SH-SY5Y (cell line): ENCODE results near the gene UBE2C.

Experiments
- GATA2 ChIP-seq: IDR thresholded peaks from 2 replicates; pipeline ENCODE4 v1.6.1; 2011; ENCODE audit warnings: mild to moderate bottlenecking, low read depth, low read length
- GATA3 ChIP-seq: IDR thresholded peaks from 2 replicates; pipeline ENCODE4 v1.6.1; 2011; ENCODE audit warnings: low read depth, mild to moderate bottlenecking, low read length, moderate library complexity

Gene UBE2C

DNA sequence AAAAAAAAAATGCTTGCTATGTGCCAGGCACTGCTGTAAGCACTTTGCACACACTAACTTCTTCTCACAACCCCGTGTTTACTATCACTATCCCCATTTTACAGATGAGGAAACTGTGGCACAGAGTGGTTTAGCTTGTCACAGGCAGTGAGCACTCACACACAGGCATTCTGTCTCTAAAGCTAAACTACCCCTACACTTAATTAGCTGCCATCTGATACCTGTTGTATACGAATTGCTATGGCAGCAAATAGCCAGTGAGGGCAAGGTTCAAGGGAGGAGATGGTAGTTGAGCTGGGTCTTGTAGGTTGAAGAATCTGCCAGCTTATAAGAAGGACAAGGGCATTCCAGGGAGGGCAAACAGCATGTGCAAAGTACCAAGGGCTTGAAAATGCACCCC lies 9.5 kb downstream of the UBE2C start:
- no peak for TF ChIP-seq GATA3
- no peak for TF ChIP-seq GATA2

DNA sequence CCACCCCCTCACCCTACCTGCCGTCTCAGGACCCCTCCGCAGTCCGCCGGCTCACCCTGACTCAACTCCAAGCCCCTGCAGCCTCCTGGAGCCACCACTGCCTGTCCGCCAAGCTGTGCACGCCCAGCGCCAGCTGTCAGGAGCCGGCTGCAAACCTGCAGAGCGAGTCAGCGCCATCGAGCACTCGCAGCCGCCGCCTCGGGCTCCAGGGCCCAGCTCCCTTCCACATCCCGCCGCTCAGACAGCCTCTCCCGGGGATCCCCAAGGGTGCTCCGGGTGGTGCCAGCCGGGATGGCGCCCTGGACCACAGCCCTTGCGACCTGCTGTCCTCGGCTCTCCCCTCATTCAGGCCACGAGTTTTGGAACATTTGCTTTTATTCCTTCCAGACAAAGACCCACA lies 10.4 kb downstream of the UBE2C start:
- TF ChIP-seq GATA3 (no peak), GATA2 (no peak)

DNA sequence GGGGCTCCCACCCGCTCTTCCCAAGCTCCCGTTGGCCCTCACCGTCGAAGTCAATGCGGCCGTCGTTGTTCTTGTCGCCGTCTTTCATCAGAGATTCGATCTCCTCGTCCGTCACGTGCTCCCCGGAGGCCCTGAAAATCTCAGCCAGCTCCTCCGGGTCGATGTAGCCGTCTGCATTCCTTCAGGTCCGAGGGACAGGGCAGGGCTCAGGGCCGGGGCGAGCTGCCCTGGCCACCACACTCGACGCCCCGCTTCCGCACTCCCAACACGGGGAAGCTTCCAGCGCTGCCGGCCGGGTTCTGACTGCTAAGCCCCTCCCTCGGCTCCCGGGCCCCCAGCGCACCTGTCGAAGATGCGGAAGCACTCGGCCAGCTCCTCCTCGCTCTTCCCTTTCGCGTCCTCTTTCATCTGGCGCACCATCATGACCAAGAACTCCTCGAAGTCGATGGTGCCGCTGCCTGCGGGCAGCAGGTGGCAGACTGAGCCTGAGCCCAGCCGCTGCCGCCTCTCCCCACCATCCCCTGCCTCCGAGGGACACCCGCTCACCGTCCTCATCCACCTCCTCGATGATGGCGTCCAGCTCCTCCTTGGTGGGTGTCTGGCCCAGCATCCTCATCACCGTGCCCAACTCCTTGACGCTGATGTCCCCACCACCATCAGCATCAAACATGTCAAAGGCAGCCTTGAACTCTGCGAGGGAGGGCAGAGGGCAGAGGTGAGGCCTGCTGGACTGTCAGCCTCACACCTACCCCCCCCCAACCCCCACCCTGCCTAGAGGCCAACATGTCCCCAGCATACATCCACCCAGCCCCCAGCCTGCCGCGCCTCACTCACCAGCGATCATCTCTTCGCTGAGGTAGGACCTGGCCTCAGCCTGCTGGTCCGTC lies 11.7 kb downstream of the UBE2C start:
- no peak for TF ChIP-seq GATA3
- no peak for TF ChIP-seq GATA2

DNA sequence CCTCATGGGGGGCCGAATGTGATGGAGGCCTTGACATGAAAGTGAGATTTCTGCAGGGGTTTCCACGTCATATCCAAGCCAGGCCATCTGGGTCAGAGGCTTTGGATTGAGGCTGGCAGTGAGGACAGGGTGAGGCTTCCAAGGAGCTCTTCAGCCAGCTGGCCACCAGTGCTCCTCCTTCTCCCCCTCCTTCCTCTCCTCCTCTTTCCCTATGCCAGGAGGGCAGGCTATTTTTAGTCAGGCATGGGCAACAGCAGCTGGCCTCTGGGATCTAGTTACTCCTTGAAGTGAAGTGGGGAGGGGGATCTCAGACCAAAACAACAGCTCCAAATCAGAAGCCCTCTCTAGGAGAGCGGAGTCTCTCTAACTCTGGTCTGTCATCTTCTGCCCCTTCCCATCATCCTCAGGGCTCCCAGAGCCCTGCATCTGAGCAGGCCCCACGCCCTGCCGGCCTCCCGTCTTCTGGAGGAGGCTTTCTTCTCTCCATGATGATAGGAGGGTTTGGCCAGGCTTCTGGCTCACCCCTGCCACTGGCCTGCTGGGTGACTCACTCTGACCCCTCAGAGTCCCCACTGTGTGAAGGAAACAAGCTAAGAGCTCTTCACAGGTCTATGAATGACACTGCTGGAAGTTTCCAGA lies 14.1 kb downstream of the UBE2C start:
- TF ChIP-seq GATA2 (no peak), GATA3 (no peak)

DNA sequence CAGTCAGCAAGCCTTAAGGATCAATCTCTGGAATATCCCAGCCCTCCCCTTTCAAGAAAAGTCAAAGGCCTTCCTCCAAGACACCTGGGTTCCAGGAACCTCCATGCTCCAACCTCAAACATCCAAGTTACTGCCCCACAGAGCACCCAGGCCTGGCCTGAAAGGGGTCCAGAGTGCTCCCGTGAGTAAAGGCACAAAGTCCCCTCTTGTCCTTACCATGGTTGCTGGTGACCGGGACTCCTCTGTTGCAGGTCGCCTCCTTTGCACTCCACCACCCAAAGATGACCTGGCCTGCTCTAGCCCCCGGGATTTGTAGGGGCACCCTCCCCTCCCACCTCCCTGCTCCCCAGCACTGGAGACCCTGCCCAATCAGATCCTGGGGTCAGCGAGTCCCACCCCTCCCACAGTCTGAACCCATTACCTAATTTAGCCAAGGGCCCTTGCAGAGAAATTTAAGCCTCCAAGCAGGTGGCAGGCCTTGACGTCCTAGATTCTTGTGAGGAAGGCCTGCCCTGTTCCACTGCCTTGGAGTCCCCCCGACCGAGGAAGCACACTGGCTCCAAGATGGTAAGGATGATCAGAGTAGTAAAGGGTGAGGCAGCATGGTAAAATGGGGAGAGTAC lies 14.7 kb downstream of the UBE2C start, which contains the start of gene TNNC2:
TNNC2 (minus strand) TSS at position 283 of the 623 bp plus-strand sequence; CDS start at position 219, 64 bp downstream.
- no peak for TF ChIP-seq GATA3

DNA sequence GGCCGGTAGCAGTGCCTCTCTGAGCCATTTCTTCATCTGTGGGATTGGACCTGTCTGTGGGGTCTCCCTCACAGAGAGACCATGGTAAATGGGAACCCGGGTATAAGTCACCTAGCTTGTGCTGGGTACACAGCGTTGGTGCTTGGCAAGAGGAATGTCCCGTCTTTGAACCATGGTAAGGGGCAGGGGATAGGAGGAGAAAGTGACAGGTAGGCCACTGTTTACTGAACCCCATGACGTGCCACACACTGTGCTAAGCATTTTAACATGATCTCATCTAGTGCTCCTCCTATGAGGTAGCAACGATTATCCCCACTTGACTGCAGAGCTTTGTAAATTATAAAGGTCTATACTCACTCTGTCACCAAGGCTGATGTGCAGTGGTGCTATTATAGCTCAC lies 15.3 kb downstream of the UBE2C start:
- TF ChIP-seq GATA2 (no peak), GATA3 (no peak)

DNA sequence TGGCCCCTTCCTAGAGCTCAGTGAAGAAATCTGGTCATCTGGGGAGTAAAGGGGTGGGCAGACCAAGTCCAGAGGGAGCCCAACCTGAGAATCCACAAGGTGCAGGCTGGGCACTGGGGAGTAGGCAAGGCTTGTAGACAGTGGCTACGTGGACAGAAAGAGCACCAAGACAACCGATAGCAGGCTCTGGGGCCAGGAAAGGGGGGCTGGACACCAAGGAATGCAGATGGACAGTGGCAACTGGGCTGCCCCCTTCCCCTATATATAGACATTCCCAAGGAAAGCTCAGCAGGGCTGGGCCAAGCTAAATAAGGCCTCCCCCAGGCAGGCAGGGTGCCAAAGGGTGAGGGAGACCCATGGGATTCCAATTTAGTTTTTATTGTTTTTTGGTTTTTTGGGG lies 16.1 kb downstream of the UBE2C start:
- no peak for TF ChIP-seq GATA2
- TF ChIP-seq GATA3 = no peak

DNA sequence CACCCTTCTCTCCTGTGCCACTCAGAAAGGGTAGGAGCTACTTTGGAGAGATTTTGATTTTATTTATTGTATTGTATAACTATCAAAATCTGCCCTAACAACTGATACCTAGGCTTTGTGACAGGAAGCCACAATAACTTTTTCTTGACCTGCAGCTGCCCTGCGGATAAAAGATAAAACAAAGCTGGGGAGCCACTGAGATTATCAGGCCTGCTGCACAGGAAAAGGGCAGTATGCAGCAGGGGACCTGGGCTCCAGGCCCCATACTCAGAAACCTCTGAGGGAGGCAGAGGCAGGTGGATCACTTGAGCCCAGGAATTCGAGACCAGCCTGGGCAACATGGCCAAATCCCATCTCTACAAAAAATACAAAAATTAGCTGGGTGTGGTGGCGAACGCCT lies 20.2 kb downstream of the UBE2C start:
- no peak for TF ChIP-seq GATA3
- TF ChIP-seq GATA2 = no peak

DNA sequence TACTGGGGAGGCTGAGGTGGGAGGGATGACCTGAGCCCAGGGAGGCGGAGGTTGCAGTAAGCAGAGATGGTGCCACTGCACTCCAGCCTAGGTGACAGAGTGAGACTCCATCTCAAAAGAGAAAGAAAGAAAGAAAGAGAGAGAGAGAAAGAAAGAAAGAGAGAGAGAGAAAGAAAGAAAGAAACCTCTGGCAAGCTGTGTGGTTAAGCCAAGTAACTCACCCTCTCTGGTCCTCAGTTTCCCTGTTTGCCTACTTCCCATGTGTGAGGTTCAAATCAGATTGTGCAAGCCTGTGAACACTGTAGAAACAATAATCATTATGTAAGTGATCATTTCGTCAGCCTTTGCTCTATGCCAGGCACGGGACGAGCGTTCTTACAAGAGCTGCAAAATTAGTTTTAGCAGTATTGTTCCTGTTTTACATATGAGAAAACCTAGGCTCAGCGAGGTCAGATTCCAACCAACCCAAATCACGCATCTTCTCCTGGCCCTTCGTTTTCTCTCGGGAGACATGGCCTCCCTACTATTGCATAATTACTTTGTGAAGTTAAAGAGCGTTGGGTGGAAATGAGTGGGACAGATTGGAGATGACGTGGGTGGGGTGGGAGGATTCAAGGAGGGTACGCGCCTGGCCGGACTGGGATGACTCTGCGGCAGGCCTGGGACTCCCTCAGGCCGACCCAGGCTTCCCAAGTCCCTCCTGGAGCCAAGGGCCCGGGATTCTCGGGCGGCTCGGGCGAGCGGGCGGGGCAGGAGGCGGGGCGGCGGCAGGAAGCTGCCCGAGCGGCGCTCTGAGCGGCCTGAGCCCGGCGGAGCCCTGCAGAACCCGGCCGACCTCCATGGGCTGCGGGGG lies 20.8 kb downstream of the UBE2C start, which contains the start of gene SNX21:
SNX21 (plus strand) TSS at position 770 of the 853 bp plus-strand sequence. CDS start 121 bp downstream, outside the sequence.
- TF ChIP-seq GATA2 (no peak), GATA3 (no peak)

DNA sequence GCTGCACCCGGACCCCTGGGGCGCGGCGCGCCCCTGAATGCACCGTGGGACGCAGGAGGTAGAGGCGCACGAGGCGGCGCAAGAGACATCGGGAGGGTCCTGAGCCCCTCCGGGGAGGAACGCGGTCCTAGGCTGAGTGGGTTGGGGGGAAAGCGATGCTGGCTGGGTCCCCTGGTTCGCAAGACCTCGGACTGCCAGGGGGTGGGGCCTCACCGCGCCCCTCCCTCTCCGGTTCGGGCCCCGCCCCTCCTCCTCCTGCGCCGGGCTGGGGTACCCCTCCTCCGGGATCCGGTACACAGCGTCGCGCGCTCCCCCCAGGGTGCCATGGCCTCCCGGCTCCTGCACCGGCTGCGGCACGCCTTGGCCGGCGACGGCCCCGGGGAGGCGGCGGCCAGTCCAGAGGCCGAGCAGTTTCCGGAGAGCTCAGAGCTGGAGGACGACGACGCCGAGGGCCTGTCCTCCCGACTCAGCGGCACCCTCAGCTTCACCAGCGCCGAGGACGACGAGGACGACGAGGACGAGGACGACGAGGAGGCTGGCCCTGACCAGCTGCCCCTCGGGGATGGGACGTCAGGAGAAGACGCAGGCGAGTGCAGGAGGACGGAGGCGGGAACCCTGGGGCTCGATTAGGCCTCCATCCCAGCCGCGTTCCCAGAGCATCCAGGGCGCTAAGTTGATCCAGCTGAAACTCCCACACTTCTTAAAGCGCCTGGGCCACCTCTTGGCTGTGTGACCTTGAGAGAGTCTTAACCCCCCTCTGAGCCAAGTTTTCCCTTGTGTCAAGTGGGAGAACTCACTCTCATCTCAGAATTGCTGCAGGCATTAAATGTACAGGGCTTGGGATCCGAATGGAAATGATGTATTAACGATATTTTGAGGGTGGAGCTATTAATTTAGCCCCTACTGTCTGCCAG lies 21.7 kb downstream of the UBE2C start:
- TF ChIP-seq GATA3 (no peak), GATA2 (peak; percentile 29; the same call in 1 of the 2 replicates)

DNA sequence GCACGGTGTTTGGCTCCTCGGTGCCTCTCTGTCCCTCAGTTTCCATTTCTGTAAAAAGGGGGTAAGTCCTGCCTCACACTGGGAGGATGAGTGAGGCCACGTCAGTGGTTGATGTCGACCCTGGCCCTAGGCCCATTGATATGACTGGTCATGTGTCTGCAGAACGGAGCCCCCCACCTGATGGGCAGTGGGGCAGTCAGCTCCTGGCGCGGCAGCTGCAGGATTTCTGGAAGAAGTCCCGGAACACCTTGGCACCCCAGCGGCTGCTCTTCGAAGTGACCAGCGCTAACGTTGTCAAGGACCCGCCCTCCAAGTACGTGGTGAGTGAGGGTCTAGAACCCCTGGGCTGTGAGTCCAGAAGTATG lies 22.3 kb downstream of the UBE2C start:
- no peak for TF ChIP-seq GATA2
- TF ChIP-seq GATA3 = no peak

DNA sequence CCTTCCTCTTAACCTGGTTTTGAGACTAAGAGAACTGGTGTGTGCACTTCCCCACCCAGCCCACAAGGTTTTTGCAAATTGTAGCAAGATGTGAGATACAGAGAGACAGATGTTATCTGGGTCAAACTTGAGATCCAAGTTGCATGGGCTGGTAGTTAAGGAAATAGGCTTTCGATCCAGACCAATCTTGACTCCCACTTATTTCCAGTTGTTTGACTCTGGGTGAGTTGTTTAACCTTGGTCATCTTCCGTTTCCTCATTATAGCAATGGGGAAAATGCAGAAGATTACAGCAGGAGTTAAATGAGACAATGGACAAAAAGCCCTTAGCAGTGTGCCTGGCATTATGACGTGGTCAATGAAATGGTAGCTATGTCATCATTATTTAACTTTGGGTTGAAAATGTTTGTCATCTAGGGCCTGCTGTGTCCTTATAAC lies 22.9 kb downstream of the UBE2C start:
- TF ChIP-seq GATA3 (no peak), GATA2 (no peak)

DNA sequence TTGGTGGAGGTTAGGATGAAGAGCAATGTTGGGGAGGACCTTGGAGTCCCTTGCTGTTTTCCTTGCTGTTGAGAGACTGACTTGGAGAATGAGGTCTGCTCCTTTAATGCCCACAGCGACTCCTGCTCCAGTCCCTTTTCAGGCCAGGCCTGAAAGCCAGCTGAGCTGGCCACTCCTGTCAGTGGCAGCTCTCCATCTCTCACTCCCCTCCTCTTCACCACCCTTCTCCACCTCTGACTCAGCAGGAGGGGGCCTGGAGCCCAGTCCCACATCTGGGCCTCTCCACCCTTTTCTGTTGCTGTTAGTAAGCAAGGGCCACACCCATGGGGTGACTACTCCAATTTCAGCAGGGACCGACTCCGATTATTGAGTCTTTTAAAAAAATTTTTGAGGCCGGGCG lies 23.4 kb downstream of the UBE2C start:
- TF ChIP-seq GATA2 (no peak), GATA3 (no peak)

DNA sequence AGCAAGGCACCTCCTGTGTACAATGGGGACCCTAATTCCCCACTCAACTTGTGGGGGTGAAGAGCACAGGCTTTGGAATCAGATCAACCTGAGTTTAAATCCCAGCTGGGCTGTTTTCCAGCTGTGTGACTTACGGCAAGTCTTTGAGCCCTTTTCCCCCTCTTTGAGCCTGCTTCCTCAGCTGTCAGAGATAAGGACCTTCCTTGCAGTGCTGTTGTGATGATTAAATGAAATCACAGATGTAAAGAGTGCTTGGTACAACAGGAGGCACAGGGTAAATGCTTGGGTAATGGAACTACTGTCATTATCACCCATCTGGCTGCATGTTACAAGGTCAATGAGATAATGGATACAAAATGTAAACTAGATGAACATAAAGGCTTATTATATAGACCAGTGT lies 24.4 kb downstream of the UBE2C start:
- TF ChIP-seq GATA3 (no peak), GATA2 (peak; percentile 52)
